NT2/D1 (cell line): ENCODE data around the gene SLC30A3.

Experiments used
- SUZ12 ChIP-seq: IDR thresholded peaks from 2 replicates; pipeline ENCODE4 v1.6.1; 2011; ENCODE audit not compliant: insufficient read length, insufficient read depth; ENCODE audit errors: extremely low read depth
- YY1 ChIP-seq: IDR thresholded peaks from 2 replicates; pipeline ENCODE4 v1.6.1; 2011; ENCODE audit not compliant: insufficient read length, insufficient read depth
- ZNF274 ChIP-seq: IDR thresholded peaks from 2 replicates; pipeline ENCODE4 v1.6.1; 2011; ENCODE audit warnings: mild to moderate bottlenecking, low read depth, low read length

DNA sequence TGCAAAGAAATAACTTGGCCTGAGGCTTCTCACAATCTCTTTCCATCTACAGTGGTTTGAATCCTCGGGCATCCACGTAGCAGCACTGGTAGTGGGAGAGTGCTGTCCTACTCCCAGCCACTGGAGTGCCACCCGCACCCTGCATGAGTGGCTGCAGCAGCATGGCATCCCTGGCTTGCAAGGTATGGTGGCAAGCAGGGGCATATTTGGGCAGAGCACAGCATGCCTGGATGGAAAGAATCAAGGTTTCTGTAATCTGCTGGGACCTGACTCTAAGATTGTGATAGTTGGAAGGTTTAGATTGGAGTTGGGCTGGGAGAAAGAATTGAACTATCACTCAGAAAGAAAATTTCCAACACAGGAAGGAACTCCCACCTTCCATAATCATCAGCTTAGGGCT, 41.7 kb downstream of the SLC30A3 start:
- TF ChIP-seq YY1 = no peak
- TF ChIP-seq SUZ12 = no peak
- TF ChIP-seq ZNF274 = no peak
